ENCODE data around the gene ITPRID1. TPM values are rescaled to one million over a fixed set of nuclear protein-coding genes. Genes with fewer than 3 reads are reported as not detected.
"Not testable (repeated sequence)": the region's sequence is repeated elsewhere in the genome, so short reads cannot be mapped to it uniquely, and the experiment has no call there.

The ITPRID1 gene
- total RNA-seq (not detected), polyA plus RNA-seq (under 1 TPM in 2 of 3 donors, not detected in 1; 0.60 to 0.71 TPM)

GRCh38 chr7:31513790-31514189 is at the start of gene ITPRID1:
Gene ITPRID1 (plus strand): TSS chr7:31514090. CDS start chr7:31553025, 38,935 bp downstream.
- H3K9me3 ChIP-seq, result peaks cover 0 to 3% (median 0%) of the 10 kb centered on the region in 4 donors

DNA sequence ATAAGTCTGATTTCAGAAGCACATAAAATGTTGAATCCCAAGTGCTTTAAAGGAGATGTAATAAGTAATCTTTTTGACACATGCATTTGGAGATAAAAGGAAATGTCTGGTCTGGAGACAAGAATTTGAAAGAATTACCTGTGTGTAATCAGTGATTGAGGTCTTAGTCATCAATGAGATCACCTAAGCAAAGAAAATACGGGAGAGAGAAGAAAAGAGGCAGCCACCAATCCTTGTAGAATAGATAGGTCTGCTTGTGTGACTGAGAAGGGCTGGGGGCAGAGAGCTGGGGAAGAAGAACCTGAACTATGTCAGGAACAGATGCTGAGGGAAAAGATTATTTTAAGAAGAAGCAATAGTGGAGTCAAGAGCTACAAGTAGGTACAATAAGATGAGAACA is 49.3 kb upstream of the ITPRID1 start:
- no peak for TF ChIP-seq POLR2AphosphoS5 (IDR thresholded peaks at IDR 0.05)
- TF ChIP-seq POLR2A (IDR thresholded peaks at IDR 0.05), result no peak
- no peak for TF ChIP-seq EP300 (IDR thresholded peaks at IDR 0.05)
- TF ChIP-seq, protein P1, sequence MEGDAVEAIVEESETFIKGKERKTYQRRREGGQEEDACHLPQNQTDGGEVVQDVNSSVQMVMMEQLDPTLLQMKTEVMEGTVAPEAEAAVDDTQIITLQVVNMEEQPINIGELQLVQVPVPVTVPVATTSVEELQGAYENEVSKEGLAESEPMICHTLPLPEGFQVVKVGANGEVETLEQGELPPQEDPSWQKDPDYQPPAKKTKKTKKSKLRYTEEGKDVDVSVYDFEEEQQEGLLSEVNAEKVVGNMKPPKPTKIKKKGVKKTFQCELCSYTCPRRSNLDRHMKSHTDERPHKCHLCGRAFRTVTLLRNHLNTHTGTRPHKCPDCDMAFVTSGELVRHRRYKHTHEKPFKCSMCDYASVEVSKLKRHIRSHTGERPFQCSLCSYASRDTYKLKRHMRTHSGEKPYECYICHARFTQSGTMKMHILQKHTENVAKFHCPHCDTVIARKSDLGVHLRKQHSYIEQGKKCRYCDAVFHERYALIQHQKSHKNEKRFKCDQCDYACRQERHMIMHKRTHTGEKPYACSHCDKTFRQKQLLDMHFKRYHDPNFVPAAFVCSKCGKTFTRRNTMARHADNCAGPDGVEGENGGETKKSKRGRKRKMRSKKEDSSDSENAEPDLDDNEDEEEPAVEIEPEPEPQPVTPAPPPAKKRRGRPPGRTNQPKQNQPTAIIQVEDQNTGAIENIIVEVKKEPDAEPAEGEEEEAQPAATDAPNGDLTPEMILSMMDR (IDR thresholded peaks at IDR 0.05), result no peak
- Histone ChIP-seq H3K27ac (no peak overlapping the region), H3K27me3 (no peaks in the 10 kb centered on the region), H3K4me1 (no peaks in the 10 kb centered on the region), H3K36me3 (no peaks in the 10 kb centered on the region), H3K9me3 (no peaks in the 10 kb centered on the region), H3K4me3 (no peak overlapping the region)
- DNase-seq, result no peak
- 30 to 69% methylated on average over 1 of the region's 1 CpG for WGBS, 2 donors
- intact Hi-C loops (cut with DNase I), result no loop called here

More at GRCh38 chr7:31513790-31514189, at the start of gene ITPRID1:
- no peaks in the 10 kb centered on the region for H3K36me3 ChIP-seq
- H3K4me3 ChIP-seq, result no peak within 1 kb of the TSS
- intact Hi-C loops (cut with DNase I), result no loop called here
- H3K27me3 ChIP-seq, result no peaks in the 10 kb centered on the region
- no peak within 1 kb of the TSS for H3K27ac ChIP-seq
- 68 to 77% methylated on average over 4 of the region's 4 CpGs for WGBS, 2 donors
- no peaks in the 10 kb centered on the region for H3K4me1 ChIP-seq
- DNase-seq, result no peak
- no peak for TF ChIP-seq POLR2A (IDR thresholded peaks at IDR 0.05)
- no peak for TF ChIP-seq EP300 (IDR thresholded peaks at IDR 0.05)
- TF ChIP-seq, protein P1 (IDR thresholded peaks at IDR 0.05), result no peak
- TF ChIP-seq POLR2AphosphoS5 (IDR thresholded peaks at IDR 0.05), result no peak

- intact Hi-C loops (cut with DNase I), result no loop called here
- WGBS, 2 donors, result 60 to 62% methylated on average over 3 of the region's 3 CpGs
- Histone ChIP-seq H3K36me3 (no peaks in the 10 kb centered on the region), H3K27ac (no peak overlapping the region), H3K9me3 (no peaks in the 10 kb centered on the region), H3K27me3 (no peaks in the 10 kb centered on the region), H3K4me3 (no peak overlapping the region), H3K4me1 (no peaks in the 10 kb centered on the region)
- DNase-seq, result no peak
- TF ChIP-seq, protein P1 (IDR thresholded peaks at IDR 0.05), result no peak
- TF ChIP-seq POLR2A (IDR thresholded peaks at IDR 0.05) (no peak), EP300 (IDR thresholded peaks at IDR 0.05) (no peak), POLR2AphosphoS5 (IDR thresholded peaks at IDR 0.05) (no peak)
Measured at GRCh38 chr7:31465285-31465684, 48.6 kb upstream of the ITPRID1 start.

GRCh38 chr7:31466036-31466435 is 47.9 kb upstream of the ITPRID1 start:
- no peaks in the 10 kb centered on the region for H3K4me1 ChIP-seq
- no peaks in the 10 kb centered on the region for H3K27me3 ChIP-seq
- intact Hi-C loops (cut with DNase I), result no loop called here
- DNase-seq, result no peak
- TF ChIP-seq POLR2A (IDR thresholded peaks at IDR 0.05) (no peak), EP300 (IDR thresholded peaks at IDR 0.05) (no peak), POLR2AphosphoS5 (IDR thresholded peaks at IDR 0.05) (no peak)
- TF ChIP-seq, protein P1 (IDR thresholded peaks at IDR 0.05), result no peak
- WGBS, 2 donors, result 23 to 35% methylated on average over 1 of the region's 1 CpG
- no peak overlapping the region for H3K4me3 ChIP-seq
- H3K9me3 ChIP-seq, result no peaks in the 10 kb centered on the region
- H3K36me3 ChIP-seq, result no peaks in the 10 kb centered on the region
- no peak overlapping the region for H3K27ac ChIP-seq

- H3K4me1 ChIP-seq; DNase-seq; intact Hi-C loops (cut with DNase I); H3K4me3 ChIP-seq; H3K27ac ChIP-seq; H3K36me3 ChIP-seq; H3K27me3 ChIP-seq; H3K9me3 ChIP-seq: not testable (repeated sequence)
- 66 to 85% methylated on average over 8 of the region's 8 CpGs for WGBS, 2 donors
Measured at GRCh38 chr7:31470883-31471282, 43.0 kb upstream of the ITPRID1 start.
